ENCODE data around the gene MAPK8IP1.

GRCh38 chr11:45900916-45901617 is 15.6 kb downstream of the MAPK8IP1 start:
- TF ChIP-seq CTCF (IDR thresholded peaks at IDR 0.05; ENCODE audit: extremely low read depth in 1 of 2, insufficient read depth in 1 of 2, low read depth in 1 of 2, low read length in 2 of 2) (no peak), POLR2A (IDR thresholded peaks at IDR 0.05; ENCODE audit: low read depth, low read length) (no peak), FOS (IDR thresholded peaks at IDR 0.05; ENCODE audit: borderline replicate concordance, insufficient read depth, low read length) (no peak), JUN (IDR thresholded peaks at IDR 0.05; ENCODE audit: borderline replicate concordance, insufficient read depth, insufficient read length, low read depth) (no peak)
